H9 (cell line): Measurements from ENCODE around the gene PGM2L1. TPM values are rescaled to one million over a fixed set of nuclear protein-coding genes. Genes with fewer than 3 reads are reported as not detected.

Experiments
- DNase-seq: peaks from one replicate; pipeline ENCODE4 v3.0.0-alpha.2; 2017
- H2AFZ ChIP-seq: one replicate; pipeline ENCODE4 v1.6.1; 2013; ENCODE audit warnings: mild to moderate bottlenecking, low read length, control low read depth, moderate library complexity
- H2AK5ac ChIP-seq: 2 replicates; pipeline ENCODE4 v1.6.1; 2013; ENCODE audit warnings: low read length, control low read depth, mixed read lengths; ENCODE audit not compliant: insufficient read length
- H2BK120ac ChIP-seq: one replicate; pipeline ENCODE4 v1.6.1; 2013; ENCODE audit warnings: low read depth, mild to moderate bottlenecking, low read length, control low read depth, inconsistent platforms; ENCODE audit not compliant: poor library complexity, severe bottlenecking
- H2BK12ac ChIP-seq: 2 replicates; pipeline ENCODE4 v1.6.1; 2013; ENCODE audit warnings: low read length, control low read depth, mixed read lengths, low read depth; ENCODE audit not compliant: insufficient read length
- H2BK15ac ChIP-seq: 2 replicates; pipeline ENCODE4 v1.6.1; 2013; ENCODE audit warnings: low read depth, low read length, control low read depth
- H2BK20ac ChIP-seq: one replicate; pipeline ENCODE4 v1.6.1; 2013; ENCODE audit warnings: low read depth, mild to moderate bottlenecking, low read length, control low read depth, inconsistent platforms; ENCODE audit not compliant: poor library complexity, severe bottlenecking
- H2BK5ac ChIP-seq: 2 replicates; pipeline ENCODE4 v1.6.1; 2013; ENCODE audit warnings: low read length, control low read depth, mixed read lengths; ENCODE audit not compliant: insufficient read length
- H3K14ac ChIP-seq: 2 replicates; pipeline ENCODE4 v1.6.1; 2013; ENCODE audit warnings: low read length, control low read depth; ENCODE audit not compliant: insufficient read depth
- H3K18ac ChIP-seq: 2 replicates; pipeline ENCODE4 v1.6.1; 2013; ENCODE audit warnings: low read depth, mild to moderate bottlenecking, mixed read lengths, low read length, control low read depth; ENCODE audit not compliant: insufficient read length
- H3K23ac ChIP-seq: 2 replicates; pipeline ENCODE4 v1.6.1; 2013; ENCODE audit warnings: low read length, control low read depth, mixed read lengths, low read depth; ENCODE audit not compliant: insufficient read length
- H3K23me2 ChIP-seq: 2 replicates; pipeline ENCODE4 v1.6.1; 2013; ENCODE audit warnings: low read depth, mild to moderate bottlenecking, mixed read lengths, low read length, control low read depth; ENCODE audit not compliant: insufficient read length, poor library complexity, severe bottlenecking
- H3K27ac ChIP-seq: 2 replicates; pipeline ENCODE4 v1.5.1; 2013; ENCODE audit warnings: low read length, control low read depth, mixed read lengths, low read depth; ENCODE audit not compliant: insufficient read length
- H3K27me3 ChIP-seq: 2 replicates; pipeline ENCODE4 v1.6.1; 2013; ENCODE audit warnings: low read length, control low read depth, inconsistent platforms; ENCODE audit not compliant: insufficient read depth
- H3K4ac ChIP-seq: 2 replicates; pipeline ENCODE4 v1.6.1; 2013; ENCODE audit warnings: low read depth, mild to moderate bottlenecking, control low read depth, inconsistent platforms, low read length, moderate library complexity
- H3K4me1 ChIP-seq: 2 replicates; pipeline ENCODE4 v1.6.1; 2013; ENCODE audit warnings: low read length, control low read depth, inconsistent platforms; ENCODE audit not compliant: insufficient read depth
- H3K4me2 ChIP-seq: 2 replicates; pipeline ENCODE4 v1.6.1; 2013; ENCODE audit warnings: low read length, control low read depth, mixed read lengths; ENCODE audit not compliant: insufficient read length, insufficient read depth
- H3K56ac ChIP-seq: 2 replicates; pipeline ENCODE4 v1.6.1; 2013; ENCODE audit warnings: low read depth, mild to moderate bottlenecking, mixed read lengths, low read length, control low read depth; ENCODE audit not compliant: insufficient read length
- H3K79me1 ChIP-seq: 2 replicates; pipeline ENCODE4 v1.6.1; 2013; ENCODE audit warnings: low read depth, mild to moderate bottlenecking, moderate library complexity, low read length, control low read depth, inconsistent platforms; ENCODE audit not compliant: insufficient read depth, poor library complexity, severe bottlenecking
- H3K79me2 ChIP-seq: 2 replicates; pipeline ENCODE4 v1.6.1; 2013; ENCODE audit warnings: low read length, control low read depth, inconsistent platforms; ENCODE audit not compliant: insufficient read depth
- H3K9ac ChIP-seq: 2 replicates; pipeline ENCODE4 v1.6.1; 2013; ENCODE audit warnings: low read length, control low read depth, mixed read lengths; ENCODE audit not compliant: insufficient read length; ENCODE audit errors: extremely low read depth
- H3K9me3 ChIP-seq: one replicate; pipeline ENCODE4 v1.6.1; 2013; ENCODE audit warnings: low read depth, low read length, inconsistent platforms; ENCODE audit not compliant: control insufficient read depth
- H3T11ph ChIP-seq: one replicate; pipeline ENCODE4 v1.6.1; 2013; ENCODE audit warnings: mild to moderate bottlenecking, low read length, control low read depth, inconsistent platforms
- H4K20me1 ChIP-seq: one replicate; pipeline ENCODE4 v1.6.1; 2013; ENCODE audit not compliant: control insufficient read depth, insufficient read length, insufficient read depth
- H4K5ac ChIP-seq: 2 replicates; pipeline ENCODE4 v1.6.1; 2013; ENCODE audit warnings: low read depth, mild to moderate bottlenecking, mixed read lengths, low read length, control low read depth; ENCODE audit not compliant: insufficient read length
- H4K8ac ChIP-seq: replicated peaks from 2 replicates; pipeline ENCODE4 v1.6.1; 2013; ENCODE audit warnings: low read length, control low read depth, mixed read lengths, low read depth; ENCODE audit not compliant: insufficient read length
- H4K91ac ChIP-seq: 2 replicates; pipeline ENCODE4 v1.6.1; 2013; ENCODE audit warnings: low read depth, mild to moderate bottlenecking, moderate library complexity, mixed read lengths, low read length, control low read depth; ENCODE audit not compliant: insufficient read length
- H3K27ac Mint-ChIP-seq, 3 experiments: 2 replicates in 2 of 3; 3 replicates in 1 of 3; pipeline ENCODE4 v1.8.0; 2020 to 2021; ENCODE audit warnings: mixed read lengths in 3 of 3, mild to moderate bottlenecking in 1 of 3, moderate library complexity in 1 of 3
- H3K27me3 Mint-ChIP-seq: 2 replicates; pipeline ENCODE4 v1.8.0; 2021; ENCODE audit warnings: low read depth, mild to moderate bottlenecking, moderate library complexity, mixed read lengths
- H3K36me3 Mint-ChIP-seq, 3 experiments: 2 replicates in 2 of 3; 3 replicates in 1 of 3; pipeline ENCODE4 v1.8.0; 2020 to 2021; ENCODE audit warnings: low read depth in 3 of 3, mixed read lengths in 3 of 3; ENCODE audit not compliant: insufficient read depth in 1 of 3
- H3K4me1 Mint-ChIP-seq, 2 experiments: 2 replicates each; pipeline ENCODE4 v1.8.0; 2020; ENCODE audit warnings: mixed read lengths in 2 of 2
- H3K4me3 Mint-ChIP-seq, 2 experiments: 2 replicates in 1 of 2; 3 replicates in 1 of 2; pipeline ENCODE4 v1.8.0; 2020 to 2021; ENCODE audit warnings: mild to moderate bottlenecking in 2 of 2, mixed read lengths in 2 of 2, moderate library complexity in 1 of 2
- H3K9me3 Mint-ChIP-seq, 2 experiments: 2 replicates in 1 of 2; 3 replicates in 1 of 2; pipeline ENCODE4 v1.8.0; 2020; ENCODE audit warnings: mild to moderate bottlenecking in 2 of 2, mixed read lengths in 2 of 2, moderate library complexity in 1 of 2
- CTCF ChIP-seq: fragments of 200-600 bp; sonication (generic); conservative IDR thresholded peaks from 3 replicates; pipeline ENCODE4 v1.8.0; 2021; ENCODE audit warnings: antibody characterized with exemption, mild to moderate bottlenecking
- total RNA-seq: library from RNA; stranded (reverse); gene quantifications from 2 replicates; pipeline ENCODE4 v1.2.1, GENCODE V29; 2021

PGM2L1 gene
- total RNA-seq, 1 experiment from 2014 or later = 16.9 TPM

GRCh38 chr11:74339619-74340018 lies 58.6 kb downstream of the PGM2L1 start:
- Histone ChIP-seq H3K56ac (no peak overlapping the region), H2BK12ac (no peak overlapping the region), H3K23me2 (no peaks in the 10 kb centered on the region), H2BK120ac (no peak overlapping the region), H3K27me3 (no peaks in the 10 kb centered on the region), H2BK15ac (no peak overlapping the region), H3K79me1 (no peaks in the 10 kb centered on the region), H3K27ac (no peak overlapping the region), H4K91ac (no peak overlapping the region), H4K20me1 (no peaks in the 10 kb centered on the region), H3T11ph (no peak overlapping the region), H3K4me2 (no peak overlapping the region), H2BK5ac (no peak overlapping the region), H3K4ac (no peak overlapping the region), H2AFZ (no peak overlapping the region), H3K9me3 (no peaks in the 10 kb centered on the region), H2AK5ac (no peak overlapping the region), H4K5ac (no peak overlapping the region), H3K9ac (no peak overlapping the region), H3K14ac (no peak overlapping the region), H3K23ac (no peak overlapping the region), H4K8ac (no peak overlapping the region), H2BK20ac (no peak overlapping the region), H3K4me1 (no peaks in the 10 kb centered on the region), H3K79me2 (no peaks in the 10 kb centered on the region), H3K18ac (no peak overlapping the region)
- H3K36me3 Mint-ChIP-seq = peaks cover 7 to 27% (median 19%) of the 10 kb centered on the region in 3 experiments; a peak in 4 of 7 replicates
- DNase-seq = no peak
- no peak for TF ChIP-seq CTCF
- no peak overlapping the region for H3K4me3 Mint-ChIP-seq
- no peaks in the 10 kb centered on the region for H3K27me3 Mint-ChIP-seq
- no peaks in the 10 kb centered on the region for H3K4me1 Mint-ChIP-seq
- no peak overlapping the region; a peak in 1 of 7 replicates for H3K27ac Mint-ChIP-seq
- no peaks in the 10 kb centered on the region for H3K9me3 Mint-ChIP-seq
